ENCODE data around the gene AGFG2.
"Not testable (repeated sequence)": the region's sequence is repeated elsewhere in the genome, so short reads cannot be mapped to it uniquely, and the experiment has no call there.

The AGFG2 gene

GRCh38 chr7:100555701-100556100 lies 16.7 kb downstream of the AGFG2 start:
- DNase-seq: no peak

- no peak for DNase-seq
Measured at GRCh38 chr7:100556541-100556940, 17.5 kb downstream of the AGFG2 start.

- no peak for DNase-seq
Measured at GRCh38 chr7:100559127-100559526, 20.1 kb downstream of the AGFG2 start.

- no peak for DNase-seq
Measured at GRCh38 chr7:100561491-100562194, 22.6 kb downstream of the AGFG2 start.

- DNase-seq: no peak
Measured at GRCh38 chr7:100562195-100563099, 23.4 kb downstream of the AGFG2 start.

- no peak for DNase-seq
Measured at GRCh38 chr7:100563100-100563564, 24.1 kb downstream of the AGFG2 start.

- DNase-seq: peak; percentile 86
Measured at GRCh38 chr7:100563809-100564400, 24.9 kb downstream of the AGFG2 start.

GRCh38 chr7:100564405-100564804 lies 25.4 kb downstream of the AGFG2 start:
- not testable (repeated sequence) for DNase-seq

GRCh38 chr7:100565133-100565571 lies 26.1 kb downstream of the AGFG2 start:
- DNase-seq: no peak

- DNase-seq: no peak
Measured at GRCh38 chr7:100566018-100566531, 27.1 kb downstream of the AGFG2 start.

- DNase-seq: no peak
Measured at GRCh38 chr7:100567031-100567730, 28.2 kb downstream of the AGFG2 start.

- DNase-seq: no peak
Measured at GRCh38 chr7:100567751-100568175, 28.8 kb downstream of the AGFG2 start.

- no peak for DNase-seq
Measured at GRCh38 chr7:100568176-100568895, 29.3 kb downstream of the AGFG2 start.

GRCh38 chr7:100568896-100569844 lies 30.2 kb downstream of the AGFG2 start:
- DNase-seq: no peak

- DNase-seq: no peak
Measured at GRCh38 chr7:100570954-100571828, 32.2 kb downstream of the AGFG2 start.

GRCh38 chr7:100571829-100572116 lies 32.8 kb downstream of the AGFG2 start:
- no peak for DNase-seq

GRCh38 chr7:100572281-100572948 lies 33.4 kb downstream of the AGFG2 start:
- DNase-seq: no peak

- no peak for DNase-seq
Measured at GRCh38 chr7:100572949-100573675, 34.1 kb downstream of the AGFG2 start.
